ENCODE results near the gene LARP1.

The LARP1 gene

GRCh38 chr5:154783774-154784460 is 28.7 kb downstream of the LARP1 start:
- H3K9me3 Mint-ChIP-seq (ENCODE audit: low read depth), result no peaks in the 10 kb centered on the region
- peak overlapping the region; percentile 73 for H3K27ac Mint-ChIP-seq
- H3K36me3 Mint-ChIP-seq, result no peaks in the 10 kb centered on the region
- peak overlapping the region; percentile 13 for H3K4me3 Mint-ChIP-seq
- peaks cover 94% of the 10 kb centered on the region for H3K4me1 Mint-ChIP-seq (ENCODE audit: low read depth)
- H3K27me3 Mint-ChIP-seq, result no peaks in the 10 kb centered on the region

- Mint-ChIP-seq H3K9me3 (ENCODE audit: low read depth) (no peaks in the 10 kb centered on the region), H3K4me1 (ENCODE audit: low read depth) (peaks cover 85% of the 10 kb centered on the region), H3K27ac (peak overlapping the region; percentile 73), H3K36me3 (no peaks in the 10 kb centered on the region), H3K27me3 (no peaks in the 10 kb centered on the region), H3K4me3 (peak overlapping the region; percentile 39)
Measured at GRCh38 chr5:154784856-154785255, 29.7 kb downstream of the LARP1 start.

- Mint-ChIP-seq H3K27ac (peak overlapping the region; percentile 75), H3K9me3 (ENCODE audit: low read depth) (no peaks in the 10 kb centered on the region), H3K36me3 (no peaks in the 10 kb centered on the region), H3K4me3 (peak overlapping the region; percentile 30), H3K27me3 (no peaks in the 10 kb centered on the region), H3K4me1 (ENCODE audit: low read depth) (peaks cover 73% of the 10 kb centered on the region)
Measured at GRCh38 chr5:154786414-154786813, 31.2 kb downstream of the LARP1 start.

GRCh38 chr5:154788212-154788611 is 33.0 kb downstream of the LARP1 start:
- peaks cover 57% of the 10 kb centered on the region for H3K4me1 Mint-ChIP-seq (ENCODE audit: low read depth)
- H3K27me3 Mint-ChIP-seq, result no peaks in the 10 kb centered on the region
- H3K27ac Mint-ChIP-seq, result peak overlapping the region; percentile 86
- H3K9me3 Mint-ChIP-seq (ENCODE audit: low read depth), result no peaks in the 10 kb centered on the region
- no peaks in the 10 kb centered on the region for H3K36me3 Mint-ChIP-seq
- peak overlapping the region; percentile 40 for H3K4me3 Mint-ChIP-seq

GRCh38 chr5:154791535-154791934 is 36.4 kb downstream of the LARP1 start:
- no peaks in the 10 kb centered on the region for H3K9me3 Mint-ChIP-seq (ENCODE audit: low read depth)
- no peaks in the 10 kb centered on the region for H3K27me3 Mint-ChIP-seq
- peaks cover 26% of the 10 kb centered on the region for H3K4me1 Mint-ChIP-seq (ENCODE audit: low read depth)
- H3K4me3 Mint-ChIP-seq, result no peak overlapping the region
- no peak overlapping the region for H3K27ac Mint-ChIP-seq
- H3K36me3 Mint-ChIP-seq, result no peaks in the 10 kb centered on the region

- H3K4me3 Mint-ChIP-seq, result no peak overlapping the region
- peak overlapping the region; percentile 41 for H3K27ac Mint-ChIP-seq
- no peaks in the 10 kb centered on the region for H3K9me3 Mint-ChIP-seq (ENCODE audit: low read depth)
- H3K27me3 Mint-ChIP-seq, result no peaks in the 10 kb centered on the region
- H3K4me1 Mint-ChIP-seq (ENCODE audit: low read depth), result peaks cover 10% of the 10 kb centered on the region
- peaks cover 2% of the 10 kb centered on the region for H3K36me3 Mint-ChIP-seq
Measured at GRCh38 chr5:154793599-154794524, 38.7 kb downstream of the LARP1 start.

GRCh38 chr5:154794525-154795234 is 39.5 kb downstream of the LARP1 start:
- Mint-ChIP-seq H3K27me3 (no peaks in the 10 kb centered on the region), H3K36me3 (peaks cover 2% of the 10 kb centered on the region), H3K27ac (peak overlapping the region; percentile 48)

GRCh38 chr5:154795235-154795596 is 40.0 kb downstream of the LARP1 start:
- H3K27ac Mint-ChIP-seq, result no peak overlapping the region

More at GRCh38 chr5:154794525-154795234, 39.5 kb downstream of the LARP1 start:
- Mint-ChIP-seq H3K9me3 (ENCODE audit: low read depth) (no peaks in the 10 kb centered on the region), H3K4me3 (no peak overlapping the region), H3K4me1 (ENCODE audit: low read depth) (peaks cover 10% of the 10 kb centered on the region)

GRCh38 chr5:154797762-154798161 is 42.6 kb downstream of the LARP1 start:
- H3K4me1 Mint-ChIP-seq (ENCODE audit: low read depth), result peaks cover 7% of the 10 kb centered on the region
- H3K27ac Mint-ChIP-seq, result no peak overlapping the region
- no peaks in the 10 kb centered on the region for H3K27me3 Mint-ChIP-seq
- H3K36me3 Mint-ChIP-seq, result peaks cover 8% of the 10 kb centered on the region
- no peaks in the 10 kb centered on the region for H3K9me3 Mint-ChIP-seq (ENCODE audit: low read depth)
- no peak overlapping the region for H3K4me3 Mint-ChIP-seq

More at GRCh38 chr5:154795235-154795596, 40.0 kb downstream of the LARP1 start:
- Mint-ChIP-seq H3K9me3 (ENCODE audit: low read depth) (no peaks in the 10 kb centered on the region), H3K27me3 (no peaks in the 10 kb centered on the region), H3K36me3 (peaks cover 4% of the 10 kb centered on the region), H3K4me3 (no peak overlapping the region), H3K4me1 (ENCODE audit: low read depth) (peaks cover 9% of the 10 kb centered on the region)

GRCh38 chr5:154800582-154800981 is 45.4 kb downstream of the LARP1 start:
- Mint-ChIP-seq H3K27ac (peak overlapping the region; percentile 78), H3K4me1 (ENCODE audit: low read depth) (peaks cover 7% of the 10 kb centered on the region), H3K4me3 (no peak overlapping the region), H3K36me3 (peaks cover 11% of the 10 kb centered on the region), H3K27me3 (no peaks in the 10 kb centered on the region), H3K9me3 (ENCODE audit: low read depth) (no peaks in the 10 kb centered on the region)

- Mint-ChIP-seq H3K36me3 (peaks cover 11% of the 10 kb centered on the region), H3K9me3 (ENCODE audit: low read depth) (no peaks in the 10 kb centered on the region), H3K27me3 (no peaks in the 10 kb centered on the region), H3K27ac (peak overlapping the region; percentile 4), H3K4me1 (ENCODE audit: low read depth) (peaks cover 7% of the 10 kb centered on the region), H3K4me3 (no peak overlapping the region)
Measured at GRCh38 chr5:154801083-154801482, 45.9 kb downstream of the LARP1 start.

GRCh38 chr5:154802050-154802449 is 46.9 kb downstream of the LARP1 start:
- Mint-ChIP-seq H3K27ac (no peak overlapping the region), H3K4me1 (ENCODE audit: low read depth) (peaks cover 4% of the 10 kb centered on the region), H3K4me3 (no peak overlapping the region), H3K27me3 (no peaks in the 10 kb centered on the region), H3K36me3 (peaks cover 9% of the 10 kb centered on the region), H3K9me3 (ENCODE audit: low read depth) (no peaks in the 10 kb centered on the region)

- Mint-ChIP-seq H3K4me1 (ENCODE audit: low read depth) (peaks cover 5% of the 10 kb centered on the region), H3K36me3 (peaks cover 8% of the 10 kb centered on the region), H3K27me3 (no peaks in the 10 kb centered on the region), H3K27ac (no peak overlapping the region), H3K9me3 (ENCODE audit: low read depth) (no peaks in the 10 kb centered on the region), H3K4me3 (no peak overlapping the region)
Measured at GRCh38 chr5:154806176-154806575, 51.0 kb downstream of the LARP1 start.

- H3K27ac Mint-ChIP-seq, result no peak overlapping the region
- H3K4me1 Mint-ChIP-seq (ENCODE audit: low read depth), result peaks cover 38% of the 10 kb centered on the region
- no peak overlapping the region for H3K4me3 Mint-ChIP-seq
- H3K36me3 Mint-ChIP-seq, result peaks cover 10% of the 10 kb centered on the region
- H3K27me3 Mint-ChIP-seq, result no peaks in the 10 kb centered on the region
- H3K9me3 Mint-ChIP-seq (ENCODE audit: low read depth), result no peaks in the 10 kb centered on the region
Measured at GRCh38 chr5:154811239-154811638, 56.1 kb downstream of the LARP1 start.

All from activated naive CD8-positive, alpha-beta T cell (primary cell).